Measurements from ENCODE around the gene ZNF407. TPM values are rescaled to one million over a fixed set of nuclear protein-coding genes. Genes with fewer than 3 reads are reported as not detected.

Gene ZNF407
- total and polyA plus RNA-seq, 7 donors, result 2.4 to 10.2 (median 7.9) TPM

- no peaks in the 10 kb centered on the region for H3K27me3 ChIP-seq (ENCODE audit: insufficient read depth in 3 of 3, low read length in 2 of 3)
- peaks cover 9% of the 10 kb centered on the region for H3K4me1 ChIP-seq
- intact Hi-C loops (cut with DNase I), result no loop called here
- DNase-seq (no peak), ATAC-seq (peak in 2 of 4 donors; percentile 49 to 55)
- TF ChIP-seq CTCF (IDR thresholded peaks at IDR 0.05), result no peak
- 61 to 80% (median 68%) methylated on average over 4 of the region's 4 CpGs for WGBS, 3 donors
- no peaks in the 10 kb centered on the region for H3K36me3 ChIP-seq (ENCODE audit: insufficient read depth in 1 of 2, low read depth in 1 of 2)
- H3K27ac ChIP-seq, result peak overlapping the region; percentile 14
- no peak overlapping the region for H3K4me3 ChIP-seq
- no peaks in the 10 kb centered on the region for H3K9me3 ChIP-seq
These were observed 263.5 kb downstream of the ZNF407 start for GRCh38 chr18:74861154-74861553.

- intact Hi-C loops (cut with DNase I), result no loop called here
- H3K4me3 ChIP-seq, result no peak overlapping the region
- no peak for DNase-seq
- no peaks in the 10 kb centered on the region for H3K9me3 ChIP-seq
- H3K27ac ChIP-seq, result no peak overlapping the region
- peak in 3 of 4 donors; percentile 61 to 88 (median 77) for ATAC-seq
- no peaks in the 10 kb centered on the region for H3K36me3 ChIP-seq (ENCODE audit: insufficient read depth in 1 of 2, low read depth in 1 of 2)
- peaks cover 9% of the 10 kb centered on the region for H3K4me1 ChIP-seq
- H3K27me3 ChIP-seq (ENCODE audit: insufficient read depth in 3 of 3, low read length in 2 of 3), result no peaks in the 10 kb centered on the region
- 18 to 44% (median 33%) methylated on average over 4 of the region's 4 CpGs for WGBS, 3 donors
- no peak for TF ChIP-seq CTCF (IDR thresholded peaks at IDR 0.05)
These were observed 264.4 kb downstream of the ZNF407 start for GRCh38 chr18:74862094-74862493.

GRCh38 chr18:74866577-74866976, 268.9 kb downstream of the ZNF407 start:
- Histone ChIP-seq H3K27me3 (ENCODE audit: insufficient read depth in 3 of 3, low read length in 2 of 3) (no peaks in the 10 kb centered on the region), H3K27ac (no peak overlapping the region), H3K4me1 (peaks cover 4% of the 10 kb centered on the region), H3K4me3 (no peak overlapping the region), H3K9me3 (no peaks in the 10 kb centered on the region), H3K36me3 (ENCODE audit: insufficient read depth in 1 of 2, low read depth in 1 of 2) (no peaks in the 10 kb centered on the region)
- no peak for ATAC-seq
- whole genome bisulfite sequencing, 3 donors, result 98 to 99% (median 99%) methylated on average over 3 of the region's 3 CpGs
- no peak for TF ChIP-seq CTCF (IDR thresholded peaks at IDR 0.05)
- DNase-seq, result no peak
- intact Hi-C loops (cut with DNase I), result no loop called here

GRCh38 chr18:74868461-74868860, 270.8 kb downstream of the ZNF407 start:
- no peaks in the 10 kb centered on the region for H3K4me1 ChIP-seq
- ATAC-seq (no peak), DNase-seq (no peak)
- no peak overlapping the region for H3K27ac ChIP-seq
- no peaks in the 10 kb centered on the region for H3K9me3 ChIP-seq
- H3K27me3 ChIP-seq (ENCODE audit: insufficient read depth in 3 of 3, low read length in 2 of 3), result no peaks in the 10 kb centered on the region
- intact Hi-C loops (cut with DNase I), result no loop called here
- no peak overlapping the region for H3K4me3 ChIP-seq
- no peaks in the 10 kb centered on the region for H3K36me3 ChIP-seq (ENCODE audit: insufficient read depth in 1 of 2, low read depth in 1 of 2)
- 77 to 87% (median 82%) methylated on average over 4 of the region's 4 CpGs for whole genome bisulfite sequencing, 3 donors
- TF ChIP-seq CTCF (IDR thresholded peaks at IDR 0.05), result no peak

Data from psoas muscle (tissue), 8 donors.